Measurements from ENCODE around the gene PLEKHH1. TPM values are rescaled to one million over a fixed set of nuclear protein-coding genes. Genes with fewer than 3 reads are reported as not detected.

Gene PLEKHH1
- total and polyA plus RNA-seq, 2 of the 8 experiments (the other 6 are each of a cell fraction or from before 2014, with no cell fraction given) = 28.3 to 33.3 TPM

DNA sequence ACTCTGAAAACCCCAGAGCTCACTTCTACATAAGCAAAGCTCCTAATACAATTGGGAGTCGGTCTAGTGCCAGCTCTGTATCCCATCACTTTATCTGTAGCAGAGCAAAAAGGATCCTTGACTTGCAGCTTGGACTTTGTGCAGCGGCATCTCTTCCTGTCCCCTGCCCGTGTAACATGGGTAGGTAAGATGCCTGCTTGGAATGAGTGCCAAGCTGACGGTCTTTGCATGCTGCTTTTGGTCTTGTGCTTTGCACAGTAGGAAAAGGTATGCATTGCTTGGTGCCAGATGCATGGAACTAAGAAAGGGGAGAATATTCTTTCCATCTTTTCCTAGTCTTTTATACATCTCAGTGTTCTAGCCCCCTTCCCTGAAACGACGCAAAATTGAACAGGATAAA is 6.9 kb upstream of the PLEKHH1 start:
- no peaks in the 10 kb centered on the region for H3K27me3 ChIP-seq (replicated peaks in 1 of 4; ENCODE audit: control insufficient read depth in 3 of 4, extremely low read depth in 1 of 4, insufficient read depth in 3 of 4, low read length in 3 of 4)
- H4K91ac ChIP-seq (replicated peaks; ENCODE audit: insufficient read length, low read length) = no peak overlapping the region
- no peak overlapping the region for H2BK12ac ChIP-seq (ENCODE audit: low read depth, low read length)
- H3K23ac ChIP-seq (ENCODE audit: insufficient read length) = no peak overlapping the region
- no peak overlapping the region for H3K27ac ChIP-seq (ENCODE audit: low read depth, low read length)
- CTCF ChIA-PET (ENCODE audit: partially characterized antibody) = interaction anchor here (0.8 to 43.6 kb wide), 44 partner anchors 12 to 178 kb away, joined by 3 to 924 read pairs (median 6); partner anchors contain the start of genes ARG2, PIGH and RDH11
- no peak overlapping the region for H3K18ac ChIP-seq (ENCODE audit: extremely low read depth, low read length)
- no peak for DNase-seq (ENCODE audit: low read depth in 1 of 2, low spot score in 2 of 2)
- no peak overlapping the region for H3K14ac ChIP-seq (ENCODE audit: insufficient read length)
- H3K4ac ChIP-seq (replicated peaks; ENCODE audit: insufficient read length, low read depth, low read length) = no peak overlapping the region
- TF ChIP-seq ZNF274 (IDR thresholded peaks at IDR 0.05; ENCODE audit: borderline replicate concordance, extremely low read depth, low read length) (no peak), RNF2 (IDR thresholded peaks at IDR 0.05; ENCODE audit: borderline replicate concordance, low read depth, low read length, missing control alignments, poor library complexity, severe bottlenecking) (no peak), GABPA (IDR thresholded peaks at IDR 0.05; ENCODE audit: borderline replicate concordance, insufficient read depth, low read length) (no peak), GTF2F1 (IDR thresholded peaks at IDR 0.05; ENCODE audit: borderline replicate concordance, low read depth, low read length) (no peak), EGR1 (IDR thresholded peaks at IDR 0.05; ENCODE audit: borderline replicate concordance, low read depth, low read length) (no peak), SUZ12 (IDR thresholded peaks at IDR 0.05; ENCODE audit: low read length) (no peak), ATF3 (IDR thresholded peaks at IDR 0.05; ENCODE audit: insufficient read depth, low read depth, low read length) (no peak), TCF12 (IDR thresholded peaks at IDR 0.05; ENCODE audit: low read depth, low read length) (no peak), BACH1 (IDR thresholded peaks at IDR 0.05; ENCODE audit: low read length) (no peak)
- FAIRE-seq = no peak
- H3K79me1 ChIP-seq (ENCODE audit: low read depth, low read length) = no peaks in the 10 kb centered on the region
- H3K9ac ChIP-seq (replicated peaks in 1 of 4; ENCODE audit: extremely low read depth in 1 of 4, low read depth in 3 of 4, low read length in 3 of 4) = no peak overlapping the region
- no peak overlapping the region for H2BK20ac ChIP-seq (ENCODE audit: low read length)
- H4K5ac ChIP-seq (ENCODE audit: insufficient read length, low read depth, low read length) = no peak overlapping the region
- no peaks in the 10 kb centered on the region for H3K79me2 ChIP-seq (ENCODE audit: control insufficient read depth in 1 of 2, insufficient read depth in 2 of 2, low read length in 2 of 2)
- no peaks in the 10 kb centered on the region for H3K23me2 ChIP-seq (ENCODE audit: low read depth, low read length)
- WGBS, 2 experiments (ENCODE audit: extremely low coverage in 1 of 2, insufficient coverage in 1 of 2, insufficient read length in 1 of 2, insufficient replicate concordance in 2 of 2, low coverage in 1 of 2, low lambda C conversion rate in 2 of 2, missing lambda C conversion rate in 1 of 2) = 62% methylated on average over 6 of the region's 6 CpGs; no CpG with 5 or more reads in 1 of the 2 experiments
- H3K4me2 ChIP-seq (ENCODE audit: insufficient read depth in 1 of 2, low read depth in 2 of 2, low read length in 2 of 2) = no peak overlapping the region
- H2AK5ac ChIP-seq (ENCODE audit: low read depth, low read length) = no peak overlapping the region
- H2BK15ac ChIP-seq (ENCODE audit: low read length) = no peak overlapping the region
- no peak overlapping the region for H3K56ac ChIP-seq (replicated peaks; ENCODE audit: insufficient read length, low read depth, low read length)
- no peaks in the 10 kb centered on the region for H4K20me1 ChIP-seq (replicated peaks in 1 of 2; ENCODE audit: control insufficient read depth in 1 of 2, insufficient read depth in 2 of 2, low read length in 2 of 2)
- POLR2A ChIA-PET (ENCODE audit: partially characterized antibody) = interaction anchor here (1.1 to 1.4 kb wide), 3 partner anchors 11 to 45 kb away, joined by 3 to 8 read pairs (median 5); no protein-coding TSS in a partner anchor
- no peak overlapping the region for H2AFZ ChIP-seq (ENCODE audit: low read length)
- H4K8ac ChIP-seq (ENCODE audit: extremely low read depth, insufficient read depth, low read length) = no peak overlapping the region
- no peak overlapping the region for H2BK5ac ChIP-seq (ENCODE audit: low read depth, low read length)
- H3K4me3 ChIP-seq (ENCODE audit: extremely low read depth in 1 of 4, insufficient read depth in 2 of 4, low read depth in 3 of 4, low read length in 4 of 4) = no peak overlapping the region
- no peaks in the 10 kb centered on the region for H3K9me3 ChIP-seq (ENCODE audit: insufficient read depth in 2 of 2, low read depth in 1 of 2, low read length in 1 of 2)
- H2BK120ac ChIP-seq (replicated peaks; ENCODE audit: low read depth, low read length) = no peak overlapping the region
- no peaks in the 10 kb centered on the region; a peak in 1 of 7 replicates for H3K4me1 ChIP-seq (replicated peaks in 1 of 4; ENCODE audit: control insufficient read depth in 3 of 4, insufficient read depth in 4 of 4, low read length in 3 of 4)
- no peaks in the 10 kb centered on the region for H3K36me3 ChIP-seq (ENCODE audit: control insufficient read depth in 2 of 4, insufficient read depth in 4 of 4, low read length in 3 of 4)
